Right lung (tissue), 5 donors: ENCODE results near the gene PCF11. TPM values are rescaled to one million over a fixed set of nuclear protein-coding genes. Genes with fewer than 3 reads are reported as not detected.
A peak's percentile ranks its signal among the peaks of the same experiment; 100 is the strongest.
"Not testable (repeated sequence)": the region's sequence is repeated elsewhere in the genome, so short reads cannot be mapped to it uniquely, and the experiment has no call there.

Experiments
- DNase-seq, 2 donors: peaks; one replicate each; pipeline ENCODE4 v3.0.0-alpha.2; 2013
- polyA plus RNA-seq, 5 donors: library from polyadenylated mRNA; unstranded; fragments of 120-200 nt; gene quantifications; one replicate each; pipeline versions ENCODE4 v1.2.1 to v1.2.3, GENCODE V29; 2013; ENCODE audit warnings: inconsistent platforms in 1 of 5, low replicate concordance in 1 of 5; ENCODE audit not compliant: insufficient read length in 5 of 5, insufficient read depth in 1 of 5

Gene PCF11
- polyA plus RNA-seq, 5 donors = 61.6 to 91.5 (median 82.2) TPM

DNA sequence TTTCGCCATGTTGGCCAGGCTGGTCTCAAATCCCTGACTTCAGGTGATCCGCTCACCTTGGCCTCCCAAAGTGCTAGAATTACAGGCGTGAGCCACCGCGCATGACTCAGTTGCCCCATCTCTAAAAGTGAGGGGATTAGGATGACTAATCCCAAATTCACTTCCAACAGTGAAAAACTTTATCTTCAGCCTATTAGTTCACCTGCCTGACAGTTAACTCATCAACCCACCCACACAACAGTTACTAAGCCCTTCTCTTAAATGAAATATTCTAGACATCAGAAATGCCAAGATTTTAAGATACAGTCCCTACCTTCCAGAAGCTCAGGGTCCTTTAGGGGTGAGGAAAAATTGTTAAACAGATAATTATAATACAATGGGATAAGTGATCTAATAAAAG is 34.6 kb downstream of the PCF11 start:
- DNase-seq = no peak

DNA sequence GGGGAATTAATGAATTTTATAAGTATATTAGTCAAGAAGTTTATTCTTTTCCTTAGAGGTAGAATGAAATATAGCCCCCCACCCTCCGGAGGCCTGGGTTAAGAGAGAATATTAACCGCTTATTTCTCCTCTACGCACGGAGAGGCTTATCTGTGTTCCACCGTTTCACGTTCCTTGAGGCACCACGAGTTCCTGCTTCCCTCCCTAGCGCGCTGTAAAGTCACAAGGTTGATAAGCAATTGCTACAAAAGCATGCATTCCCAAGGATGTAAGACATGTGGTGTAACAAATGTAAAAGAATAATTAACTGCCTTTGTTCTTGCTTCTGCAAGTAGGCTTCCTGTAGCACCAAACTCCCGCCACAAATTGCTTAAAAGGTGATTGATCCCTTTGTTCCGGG is 35.1 kb downstream of the PCF11 start:
- no peak for DNase-seq

DNA sequence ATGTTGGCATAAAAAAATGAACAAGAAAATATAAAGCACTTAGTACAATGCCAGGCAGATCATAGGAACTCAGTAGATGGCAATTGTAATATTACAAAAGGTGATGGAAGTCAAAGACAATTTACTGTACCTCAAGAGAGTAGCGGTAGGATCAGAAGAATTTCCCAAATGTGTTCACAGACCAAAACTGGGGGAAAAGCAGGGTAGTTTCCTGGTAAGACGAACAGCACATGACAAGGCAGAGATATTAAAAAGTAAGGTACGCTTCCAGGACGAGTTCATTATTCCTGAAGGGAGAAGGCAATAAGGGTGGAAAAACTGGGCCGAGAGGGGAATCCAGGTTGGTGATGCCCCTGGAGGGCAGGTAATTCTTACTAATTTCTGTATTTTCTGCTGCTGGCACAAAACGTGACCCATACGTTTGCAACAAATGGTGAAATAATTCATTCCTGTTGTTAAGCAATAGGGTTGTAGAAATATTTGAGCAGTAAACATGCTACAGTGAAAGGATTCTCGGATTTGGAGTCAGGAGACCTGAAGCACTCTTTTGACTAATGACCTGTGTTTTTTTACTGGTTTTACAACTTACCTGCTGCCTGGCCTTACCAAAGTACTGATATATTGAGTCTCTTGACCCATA is 35.8 kb downstream of the PCF11 start:
- peak in 1 of 2 donors; percentile 10 for DNase-seq

DNA sequence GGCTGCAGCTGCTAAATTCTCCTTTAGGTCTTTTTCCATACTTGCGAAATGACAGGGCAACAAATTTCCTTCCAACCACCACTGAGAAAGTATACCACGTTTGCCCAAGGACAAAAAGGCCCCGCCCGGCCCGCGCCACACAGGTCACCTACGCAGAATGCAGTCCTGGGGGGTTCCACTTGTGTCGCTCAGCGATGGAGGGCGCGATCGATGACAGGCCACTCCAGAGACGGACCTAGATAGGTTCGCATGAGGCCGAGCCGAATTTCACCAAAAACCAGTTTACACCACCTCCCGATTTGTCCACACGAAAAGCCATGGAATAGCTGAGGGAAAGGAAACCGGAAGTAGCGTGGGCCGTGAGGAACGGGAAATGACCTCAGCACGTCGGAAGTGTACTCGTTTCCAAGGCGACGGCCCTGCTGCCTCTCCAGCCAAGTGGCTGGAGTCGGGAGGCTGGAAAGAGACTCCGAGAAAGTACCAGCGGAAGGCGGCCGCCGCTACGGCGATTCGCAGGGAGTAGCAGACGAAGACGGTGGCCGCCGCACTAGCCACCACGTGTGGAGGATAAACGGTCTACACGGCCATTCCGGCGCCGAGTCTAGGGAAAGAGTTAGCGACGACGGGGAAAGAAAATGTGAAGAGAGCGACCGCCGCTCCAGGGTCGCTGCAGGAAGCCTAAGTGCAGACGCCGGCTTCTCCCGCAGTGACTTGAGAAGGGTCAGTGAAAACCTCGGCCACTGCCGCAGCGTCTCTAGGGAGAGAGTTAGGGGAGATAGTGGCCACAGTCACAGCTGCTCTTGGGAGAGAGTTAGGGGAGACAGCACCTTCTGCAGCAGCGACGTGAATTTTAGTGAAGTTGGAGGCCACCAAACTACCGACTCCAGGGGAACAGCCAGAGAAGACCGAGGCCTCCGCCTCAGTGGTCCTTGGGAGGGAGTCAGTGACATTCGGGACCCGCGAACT is 36.7 kb downstream of the PCF11 start, which contains the start of gene ANKRD42:
TSS of gene ANKRD42 (plus strand) at position 398 of the 966 bp plus-strand sequence. CDS start 959 bp downstream, outside the sequence.
- peak; percentile 93 to 96 for DNase-seq

DNA sequence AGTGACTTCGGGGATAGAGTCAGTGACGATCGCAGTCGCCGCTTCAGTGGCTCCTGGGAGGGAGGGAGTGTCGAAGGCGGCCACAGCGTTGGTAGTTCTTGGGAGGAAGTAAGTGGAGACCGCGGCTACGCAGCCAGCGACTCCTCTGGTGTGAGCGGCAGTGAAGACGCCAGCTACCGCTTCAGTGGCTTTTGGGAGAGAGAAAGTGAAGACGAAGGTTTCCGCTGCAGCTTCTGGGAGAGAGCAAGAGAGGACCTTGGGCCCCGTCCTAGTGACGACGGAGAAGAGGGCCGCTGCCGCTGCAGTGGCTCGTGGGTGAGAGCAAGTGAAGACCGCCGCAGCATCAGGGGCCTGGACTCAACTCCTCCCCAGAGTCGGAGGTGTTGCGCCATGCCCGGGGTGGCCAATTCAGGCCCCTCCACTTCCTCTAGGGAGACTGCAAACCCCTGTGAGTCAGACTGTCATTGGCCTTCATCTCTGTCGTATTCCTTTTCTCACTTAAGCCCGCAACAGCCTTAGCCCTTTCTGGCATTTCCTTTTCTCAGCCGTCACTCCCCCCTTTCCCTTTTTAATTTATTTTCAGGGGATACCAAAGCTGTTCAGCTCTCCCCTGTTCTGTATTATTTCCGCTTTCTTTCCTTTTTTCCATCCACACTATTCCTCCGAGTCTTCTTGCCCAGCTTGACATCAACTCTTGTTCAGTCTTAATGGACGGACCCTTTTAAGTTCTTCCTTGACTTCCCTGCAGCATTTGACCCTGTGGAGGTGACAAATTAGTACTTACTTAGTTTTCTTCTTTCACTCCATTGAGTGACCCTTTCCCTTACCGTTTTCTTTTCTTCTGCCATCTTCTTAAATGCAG is 37.6 kb downstream of the PCF11 start:
- DNase-seq = peak; percentile 68 to 70

DNA sequence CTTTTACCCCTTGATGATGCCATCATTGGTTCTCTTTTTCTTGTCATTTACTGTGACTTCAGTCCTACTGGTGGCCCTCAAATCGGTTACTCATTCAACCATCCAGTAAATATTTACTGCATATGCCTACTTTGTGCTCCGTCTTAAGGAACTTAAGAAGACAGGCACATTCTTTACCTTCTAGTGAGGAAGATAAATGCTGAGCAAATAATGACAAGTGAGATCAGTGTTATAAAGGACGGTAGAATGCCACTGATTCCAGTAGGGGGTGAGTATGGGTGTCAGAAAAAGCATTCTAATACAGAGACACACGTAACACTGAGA is 38.2 kb downstream of the PCF11 start:
- peak in 1 of 2 donors; percentile 10 for DNase-seq

DNA sequence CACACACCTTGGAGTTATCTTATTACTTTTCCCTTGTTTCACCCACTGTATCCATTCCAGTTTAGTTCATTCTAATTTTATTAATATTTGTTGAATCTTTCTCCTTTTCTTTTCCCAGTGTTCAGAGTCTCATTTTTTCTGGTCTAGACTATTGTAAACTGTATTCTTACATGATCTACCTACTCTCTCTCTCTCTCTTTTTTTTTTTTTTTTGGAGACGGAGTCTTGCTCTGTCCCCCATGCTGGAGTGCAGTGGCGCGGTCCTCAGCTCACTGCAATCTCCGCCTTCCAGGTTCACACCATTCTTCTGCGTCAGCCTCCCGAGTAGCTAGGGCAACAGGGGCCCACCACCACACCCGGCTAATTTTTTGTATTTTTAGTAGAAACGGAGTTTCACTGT is 38.7 kb downstream of the PCF11 start:
- no peak for DNase-seq

DNA sequence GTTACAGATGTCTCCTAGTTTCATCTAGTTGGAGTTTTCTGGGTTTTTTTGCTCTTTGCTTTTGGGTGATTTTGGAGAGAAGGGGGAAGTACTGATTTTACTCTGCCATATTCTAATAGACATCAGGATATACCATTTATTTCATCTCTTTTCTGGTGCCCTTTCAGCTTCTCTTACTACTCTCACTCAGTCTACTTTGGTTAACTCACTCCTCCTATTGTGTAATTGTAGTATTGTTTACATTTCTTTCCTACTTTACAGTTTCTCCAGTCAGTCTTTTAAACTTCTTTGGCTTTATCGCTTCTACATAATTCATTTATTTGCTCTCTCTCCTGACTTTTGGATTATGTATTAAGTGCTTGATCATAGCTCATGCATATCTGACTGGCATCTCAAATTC is 43.1 kb downstream of the PCF11 start:
- no peak for DNase-seq

DNA sequence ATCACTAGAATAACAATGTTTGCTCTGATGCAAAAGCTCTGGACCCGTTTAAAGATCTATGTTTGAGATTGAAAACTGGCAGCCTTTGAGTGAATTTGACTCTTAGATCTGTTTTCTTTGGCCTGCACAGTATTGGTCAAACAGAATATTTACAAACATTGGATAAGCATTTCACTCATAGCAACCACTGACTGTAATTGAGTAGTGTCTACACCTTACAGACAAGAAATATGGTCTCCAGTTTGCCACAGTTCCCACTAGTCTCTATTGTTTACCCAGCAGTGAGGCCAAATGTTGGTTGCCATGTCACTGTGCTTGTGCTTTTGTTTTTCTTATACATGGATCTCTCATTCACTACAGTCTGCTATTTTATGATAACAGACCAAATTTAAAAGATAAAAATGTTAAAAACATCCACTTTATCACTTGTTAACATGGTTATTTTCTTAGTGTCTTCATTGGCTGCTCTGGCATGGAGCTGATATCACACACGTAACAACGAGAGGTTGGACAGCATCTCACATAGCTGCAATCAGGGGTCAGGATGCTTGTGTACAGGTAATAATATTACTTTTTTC is 48.8 kb downstream of the PCF11 start:
- no peak for DNase-seq

DNA sequence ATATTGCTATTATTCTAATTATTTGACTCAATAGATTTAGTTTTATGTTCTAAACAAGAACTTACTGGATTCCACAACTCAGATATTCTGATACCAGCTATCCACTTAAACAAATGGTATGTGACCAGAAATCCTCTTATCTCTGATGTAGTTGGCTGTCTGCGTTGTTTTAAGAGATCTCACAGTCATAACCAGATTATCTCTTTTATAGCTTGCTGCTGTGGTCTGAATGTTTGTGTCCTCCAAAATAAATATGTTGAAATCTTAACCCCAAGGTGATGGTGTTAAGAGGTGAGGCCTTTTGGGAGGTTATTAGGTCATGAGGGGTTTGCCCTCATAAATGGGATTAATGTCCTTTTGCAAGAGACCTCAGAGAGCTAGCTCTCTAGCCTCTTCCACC is 49.3 kb downstream of the PCF11 start:
- DNase-seq = no peak

DNA sequence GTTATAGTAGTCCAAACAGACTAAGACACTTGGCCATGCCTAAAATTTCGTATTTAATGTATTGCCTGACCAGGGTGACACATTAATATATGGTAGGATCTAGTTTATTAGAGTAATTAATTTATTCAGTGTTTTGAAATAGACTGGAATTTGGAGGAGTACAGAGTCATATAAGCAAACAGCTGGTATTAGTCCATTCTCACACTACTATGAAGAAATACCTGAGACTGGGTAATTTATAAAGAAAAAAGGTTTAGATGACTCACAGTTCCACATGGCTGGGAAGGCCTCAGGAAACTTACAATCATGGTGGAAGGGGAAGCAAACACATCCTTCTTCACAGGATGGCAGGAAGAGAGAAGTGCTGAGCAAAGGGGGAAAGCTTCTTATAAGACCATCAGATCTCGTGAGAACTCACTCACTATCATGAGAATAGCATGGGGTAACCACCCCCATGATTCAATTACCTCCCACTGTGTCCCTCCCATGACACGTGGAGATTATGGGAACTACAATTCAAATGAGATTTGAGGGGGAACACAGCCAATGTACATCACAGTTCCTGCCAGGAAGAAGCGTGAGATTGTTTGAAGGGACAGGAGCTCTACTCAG is 49.9 kb downstream of the PCF11 start:
- DNase-seq = not testable (repeated sequence)

DNA sequence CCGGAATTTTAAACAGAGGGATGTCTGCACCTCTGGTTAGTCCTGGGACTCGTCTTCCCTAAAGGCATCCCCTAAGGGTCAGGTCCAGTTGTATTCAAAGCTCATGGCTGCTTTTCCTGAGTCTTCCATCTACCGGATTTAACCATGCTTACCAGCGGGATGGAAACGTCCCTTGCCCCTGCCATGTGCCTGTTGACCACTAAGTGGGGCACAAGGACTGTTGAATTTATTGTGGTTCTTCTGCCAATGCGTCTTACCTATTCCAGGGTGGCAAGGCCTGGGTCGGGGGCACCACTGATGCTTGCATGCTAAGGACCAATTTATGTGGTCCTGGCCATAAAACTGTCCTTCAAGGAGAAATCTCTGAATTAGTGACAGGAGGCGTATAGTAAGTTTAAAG is 62.2 kb downstream of the PCF11 start:
- no peak for DNase-seq

DNA sequence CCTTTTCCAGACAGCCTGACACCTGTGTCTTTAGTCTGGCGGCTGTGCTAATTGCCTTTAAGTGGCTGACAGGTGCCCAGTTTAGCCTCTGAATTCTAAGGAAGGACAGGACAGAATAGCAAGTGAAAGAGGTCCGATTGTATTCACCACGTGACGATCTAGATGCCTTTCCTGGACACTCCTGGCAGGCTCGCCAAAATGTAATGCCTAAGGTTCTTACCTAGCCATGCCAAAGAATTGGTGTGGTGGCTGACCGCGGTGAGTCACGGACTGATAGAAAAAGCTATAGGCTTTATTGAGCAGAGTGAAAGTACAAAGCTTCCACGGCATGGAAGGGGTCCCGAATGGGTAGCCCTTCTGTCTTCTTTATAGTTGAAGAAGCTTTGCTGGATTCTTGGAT is 63.3 kb downstream of the PCF11 start:
- no peak for DNase-seq

DNA sequence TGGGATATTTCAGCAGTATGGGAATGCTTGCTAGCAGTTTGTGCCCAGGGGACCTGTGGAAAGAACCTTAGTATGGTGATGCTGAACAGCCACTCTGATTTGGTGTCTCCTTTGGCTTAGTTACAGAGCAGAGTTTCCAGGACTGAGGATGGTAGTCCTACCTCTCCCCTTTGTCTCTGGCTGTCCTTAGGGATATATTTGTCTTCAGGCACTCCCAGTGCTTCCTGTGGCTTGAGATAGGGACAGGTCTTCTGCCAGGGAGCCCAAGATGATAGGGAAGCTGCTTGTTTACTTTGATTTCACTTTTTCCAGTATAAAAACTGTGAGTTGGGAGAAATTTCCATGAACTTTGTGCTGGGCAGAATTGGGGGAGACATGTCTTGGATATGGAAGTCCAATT is 64.8 kb downstream of the PCF11 start:
- DNase-seq = no peak

DNA sequence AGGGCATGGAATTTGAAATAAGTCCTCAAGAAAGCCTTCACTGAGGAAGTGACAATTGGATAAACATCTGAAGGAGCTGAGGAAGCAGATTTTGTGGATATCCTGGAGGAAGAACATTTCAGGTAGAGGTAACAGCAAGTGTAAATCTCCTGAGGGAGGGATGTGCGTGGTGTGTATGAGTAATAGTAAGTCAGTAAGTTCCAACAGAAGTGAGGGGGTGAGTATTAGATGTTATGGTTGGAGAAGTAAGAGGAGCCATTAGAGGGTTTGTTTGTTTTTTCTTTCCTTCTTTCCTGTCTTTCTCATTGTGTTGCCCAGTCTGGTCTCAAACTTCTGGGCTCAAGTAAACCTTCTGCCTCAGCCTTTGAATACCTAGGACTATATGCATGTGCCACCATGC is 65.6 kb downstream of the PCF11 start:
- no peak for DNase-seq

DNA sequence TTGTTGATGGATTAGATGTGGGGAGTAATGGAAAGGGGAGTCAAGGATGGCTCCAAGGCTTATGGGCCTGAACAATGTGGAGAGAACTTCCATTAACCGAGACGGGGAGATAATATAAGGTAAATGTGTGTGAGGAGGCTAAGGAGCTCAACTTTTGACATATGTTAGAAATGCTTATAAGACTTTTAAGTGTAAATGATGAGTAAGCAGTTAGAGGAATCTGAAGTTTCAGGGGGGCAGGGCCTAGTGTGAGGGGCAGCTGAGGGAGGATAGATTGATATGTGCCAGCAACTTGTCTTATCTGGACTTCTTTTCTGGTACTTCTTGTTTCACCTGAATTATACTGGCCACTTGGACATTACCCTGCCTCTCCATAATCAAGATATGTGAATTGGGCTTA is 66.5 kb downstream of the PCF11 start:
- DNase-seq = no peak

DNA sequence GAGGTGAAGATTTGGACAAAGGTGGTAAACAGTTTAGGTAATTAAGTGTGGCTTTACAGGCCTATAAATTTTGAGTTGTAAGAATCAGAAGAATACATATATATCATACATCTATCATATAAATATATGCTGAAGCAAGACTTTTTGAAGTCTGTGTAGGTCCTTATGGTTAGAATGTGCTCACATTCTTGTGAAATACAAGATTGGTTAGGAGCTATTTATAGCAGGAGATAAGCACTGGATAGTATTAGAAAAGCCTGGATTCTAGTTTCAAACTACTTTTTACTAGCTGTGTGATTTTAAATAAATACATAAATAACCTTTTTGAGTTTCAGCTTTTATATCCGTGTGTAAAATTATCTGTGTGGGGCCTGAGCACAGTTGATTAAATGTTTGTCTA is 78.9 kb downstream of the PCF11 start:
- no peak for DNase-seq
